ENCODE results near the gene STK36. TPM values are rescaled to one million over a fixed set of nuclear protein-coding genes. Genes with fewer than 3 reads are reported as not detected.

STK36 gene
- 10 to 100 TPM; 17.6 to 17.9 TPM for total RNA-seq

- CTCF ChIA-PET = interaction anchor here (0.7 to 5.5 kb wide), 7 partner anchors 12 to 205 kb away, joined by 3 to 47 read pairs (median 4); partner anchors contain the start of genes BCS1L, TTLL4 and ZNF142
- peaks cover 7% of the 10 kb centered on the region for H3K36me3 Mint-ChIP-seq (ENCODE audit: low read depth)
- H3K4me3 Mint-ChIP-seq = peak within 1 kb of the TSS; percentile 97
- peak; percentile 85 for DNase-seq
- peak within 1 kb of the TSS; percentile 88 for H3K27ac Mint-ChIP-seq
- peaks cover 27% of the 10 kb centered on the region for H3K4me1 Mint-ChIP-seq
- POLR2A ChIA-PET = interaction anchor here (0.9 to 4.4 kb wide), 9 partner anchors 12 to 275 kb away, joined by 3 to 76 read pairs (median 6); partner anchors contain the start of genes BCS1L, TTLL4 and ZNF142
- H3K27me3 Mint-ChIP-seq = no peaks in the 10 kb centered on the region
- no peaks in the 10 kb centered on the region for H3K9me3 Mint-ChIP-seq
These were observed at the start of gene STK36, which contains the start of gene RNF25 for GRCh38 chr2:218671654-218672566. STK36 (plus strand) TSS chr2:218672086; CDS start chr2:218672830, 744 bp downstream. RNF25 (minus strand) TSS chr2:218672002; CDS start chr2:218671970, 32 bp downstream.

DNA sequence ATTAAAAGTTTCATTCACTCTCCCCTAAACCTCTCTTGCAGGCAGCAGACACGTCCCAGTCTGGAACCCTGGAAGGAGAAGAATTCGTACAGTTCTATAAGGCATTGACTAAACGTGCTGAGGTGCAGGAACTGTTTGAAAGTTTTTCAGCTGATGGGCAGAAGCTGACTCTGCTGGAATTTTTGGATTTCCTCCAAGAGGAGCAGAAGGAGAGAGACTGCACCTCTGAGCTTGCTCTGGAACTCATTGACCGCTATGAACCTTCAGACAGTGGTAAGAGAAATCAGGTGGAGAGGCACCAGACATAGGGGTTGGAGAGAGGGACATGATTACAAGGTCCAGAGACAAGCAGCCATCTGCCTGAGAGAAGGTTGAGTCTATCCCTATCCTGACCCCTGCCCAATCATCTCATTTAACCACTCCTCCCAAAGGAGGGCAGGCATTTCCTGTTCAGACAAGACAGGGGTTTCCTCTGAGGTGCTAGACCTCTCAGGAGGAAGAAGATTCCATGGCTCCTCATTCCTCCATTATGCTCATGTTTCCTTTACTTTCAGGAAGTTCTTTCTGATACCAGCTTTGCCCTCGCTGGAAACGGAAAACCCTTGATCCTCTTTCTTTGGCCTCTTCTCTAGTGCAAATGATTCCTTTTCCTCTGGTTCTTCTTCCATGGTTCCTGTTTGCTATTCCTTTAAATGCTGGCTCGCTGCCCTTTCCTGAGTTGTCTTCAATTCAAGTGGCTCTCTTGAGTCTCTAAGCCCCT lies 49.1 kb upstream of the STK36 start:
- Mint-ChIP-seq H3K4me3 (no peak overlapping the region), H3K36me3 (ENCODE audit: low read depth) (no peaks in the 10 kb centered on the region), H3K4me1 (peaks cover 2% of the 10 kb centered on the region), H3K9me3 (no peaks in the 10 kb centered on the region), H3K27me3 (no peaks in the 10 kb centered on the region), H3K27ac (no peak overlapping the region)
- no peak for DNase-seq
- ChIA-PET POLR2A (no interaction called here), CTCF (no interaction called here)

DNA sequence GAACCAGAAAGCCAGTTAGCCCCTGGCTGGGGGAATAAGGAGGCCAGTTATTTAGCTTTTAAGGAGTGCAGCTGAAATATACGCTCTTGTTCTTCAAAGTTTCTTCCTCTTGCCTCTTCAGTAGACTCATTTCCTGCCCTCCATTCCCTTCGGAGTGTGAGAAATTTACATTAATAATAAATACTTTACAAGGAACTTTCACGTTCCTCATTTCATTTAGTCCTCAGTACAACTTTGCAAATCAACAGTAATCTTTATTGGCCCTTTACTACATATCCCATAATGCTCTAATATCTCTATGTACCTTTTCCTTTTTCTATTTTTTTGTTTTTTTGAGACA lies 48.5 kb upstream of the STK36 start:
- no peak overlapping the region for H3K27ac Mint-ChIP-seq
- CTCF ChIA-PET = interaction anchor here (1.0 kb wide), 1 partner anchor 25 kb away, joined by 3 read pairs; no protein-coding TSS in a partner anchor

DNA sequence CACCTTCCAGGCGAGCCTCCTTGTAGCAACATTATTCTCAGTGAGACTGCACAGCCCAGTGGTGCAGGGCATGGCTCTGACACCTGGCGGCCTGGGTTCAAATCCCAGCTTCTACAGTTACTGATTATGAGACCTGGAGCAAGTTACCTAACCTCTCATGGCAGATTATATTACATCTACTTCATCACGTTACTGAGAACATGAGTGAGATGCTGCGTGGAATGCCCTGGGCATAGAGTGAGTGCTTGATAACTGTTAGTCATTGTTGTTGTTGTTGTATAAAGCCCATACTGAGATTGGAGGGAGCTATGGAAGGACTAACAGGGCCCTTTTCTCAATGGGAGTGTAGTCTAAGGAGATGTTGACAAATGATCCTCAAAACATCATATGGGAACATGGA lies 45.5 kb upstream of the STK36 start:
- Mint-ChIP-seq H3K4me3 (no peak overlapping the region), H3K4me1 (peaks cover 10% of the 10 kb centered on the region), H3K36me3 (ENCODE audit: low read depth) (no peaks in the 10 kb centered on the region), H3K27me3 (no peaks in the 10 kb centered on the region), H3K27ac (no peak overlapping the region), H3K9me3 (no peaks in the 10 kb centered on the region)
- POLR2A ChIA-PET = interaction anchor here (0.7 kb wide), 1 partner anchor 22 kb away, joined by 3 read pairs; no protein-coding TSS in a partner anchor
- CTCF ChIA-PET = no interaction called here
- DNase-seq = no peak

More for the DNA sequence above, 48.5 kb upstream of the STK36 start:
- POLR2A ChIA-PET = no interaction called here
- no peaks in the 10 kb centered on the region for H3K9me3 Mint-ChIP-seq
- no peaks in the 10 kb centered on the region for H3K27me3 Mint-ChIP-seq
- H3K4me3 Mint-ChIP-seq = no peak overlapping the region
- DNase-seq = no peak
- H3K4me1 Mint-ChIP-seq = peaks cover 5% of the 10 kb centered on the region
- H3K36me3 Mint-ChIP-seq (ENCODE audit: low read depth) = no peaks in the 10 kb centered on the region

DNA sequence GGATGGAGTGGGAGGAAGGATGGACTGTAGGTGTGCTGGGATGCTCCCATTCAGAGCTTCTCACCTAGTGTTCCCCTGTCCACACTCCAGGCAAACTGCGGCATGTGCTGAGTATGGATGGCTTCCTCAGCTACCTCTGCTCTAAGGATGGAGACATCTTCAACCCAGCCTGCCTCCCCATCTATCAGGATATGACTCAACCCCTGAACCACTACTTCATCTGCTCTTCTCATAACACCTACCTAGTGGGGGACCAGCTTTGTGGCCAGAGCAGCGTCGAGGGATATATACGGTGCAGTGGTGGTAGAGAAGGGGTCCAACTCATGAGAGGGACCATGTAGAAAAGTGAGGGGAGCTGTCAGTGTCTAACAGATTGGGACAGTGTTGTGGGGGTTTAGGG lies 43.9 kb upstream of the STK36 start:
- Mint-ChIP-seq H3K9me3 (no peaks in the 10 kb centered on the region), H3K27me3 (no peaks in the 10 kb centered on the region), H3K36me3 (ENCODE audit: low read depth) (peaks cover 4% of the 10 kb centered on the region), H3K4me1 (peaks cover 10% of the 10 kb centered on the region), H3K27ac (no peak overlapping the region), H3K4me3 (no peak overlapping the region)
- no peak for DNase-seq
- ChIA-PET POLR2A (interaction anchor here (0.7 to 1.3 kb wide), 4 partner anchors 12 to 81 kb away, joined by 3 to 4 read pairs (median 3); partner anchors contain the start of genes BCS1L and ZNF142), CTCF (interaction anchor here (0.7 to 1.6 kb wide), 3 partner anchors 20 to 162 kb away, joined by 3 to 4 read pairs (median 3); no protein-coding TSS in a partner anchor)

- Mint-ChIP-seq H3K27me3 (no peaks in the 10 kb centered on the region), H3K4me1 (peaks cover 10% of the 10 kb centered on the region), H3K9me3 (no peaks in the 10 kb centered on the region), H3K36me3 (ENCODE audit: low read depth) (peaks cover 22% of the 10 kb centered on the region), H3K4me3 (no peak overlapping the region), H3K27ac (no peak overlapping the region)
- no peak for DNase-seq
- ChIA-PET CTCF (interaction anchor here (0.7 kb wide), 1 partner anchor 719 kb away, joined by 3 read pairs; no protein-coding TSS in a partner anchor), POLR2A (interaction anchor here (0.9 kb wide), 1 partner anchor 27 kb away, joined by 3 read pairs; the partner anchor contains the start of genes BCS1L and ZNF142)
These were observed 40.0 kb upstream of the STK36 start for GRCh38 chr2:218631837-218632236.

GRCh38 chr2:218635719-218636118 lies 36.2 kb upstream of the STK36 start:
- POLR2A ChIA-PET = no interaction called here
- Mint-ChIP-seq H3K27ac (no peak overlapping the region), H3K27me3 (no peaks in the 10 kb centered on the region)

GRCh38 chr2:218638372-218638771 lies 33.5 kb upstream of the STK36 start:
- Mint-ChIP-seq H3K4me3 (no peak overlapping the region), H3K9me3 (no peaks in the 10 kb centered on the region), H3K27ac (no peak overlapping the region), H3K36me3 (ENCODE audit: low read depth) (peaks cover 58% of the 10 kb centered on the region), H3K27me3 (no peaks in the 10 kb centered on the region), H3K4me1 (no peaks in the 10 kb centered on the region)
- POLR2A ChIA-PET = no interaction called here
- DNase-seq = no peak
- CTCF ChIA-PET = no interaction called here

More at GRCh38 chr2:218635719-218636118, 36.2 kb upstream of the STK36 start:
- no peaks in the 10 kb centered on the region for H3K9me3 Mint-ChIP-seq
- no peak for DNase-seq
- peaks cover 50% of the 10 kb centered on the region for H3K36me3 Mint-ChIP-seq (ENCODE audit: low read depth)
- H3K4me3 Mint-ChIP-seq = no peak overlapping the region
- CTCF ChIA-PET = no interaction called here
- no peaks in the 10 kb centered on the region for H3K4me1 Mint-ChIP-seq

DNA sequence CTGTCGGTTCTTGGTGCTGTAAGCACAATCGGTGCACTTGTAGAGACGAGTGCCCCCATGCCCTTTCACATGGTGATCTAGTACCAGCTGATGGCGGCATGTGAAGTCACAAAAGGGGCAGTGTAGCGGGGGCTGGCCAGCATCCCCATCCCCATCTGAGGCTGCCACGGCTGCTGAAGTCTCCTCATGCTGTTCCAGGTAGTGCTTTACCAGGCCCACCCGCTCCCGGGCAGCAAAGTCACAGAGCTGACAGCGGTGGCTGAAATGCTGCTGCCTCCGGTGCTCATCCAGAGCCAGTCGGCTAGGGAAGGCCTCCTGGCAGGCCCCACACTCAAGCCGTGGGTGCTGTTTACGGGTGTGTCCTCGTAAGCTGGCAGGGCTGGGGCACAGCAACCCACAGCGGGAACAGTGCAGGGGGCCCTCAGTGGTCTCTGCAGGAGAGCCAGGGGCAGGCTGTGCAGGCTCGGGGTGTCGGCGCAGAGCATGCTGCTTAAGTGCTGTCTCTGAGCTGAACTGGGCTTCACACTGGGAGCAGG lies 29.7 kb upstream of the STK36 start:
- H3K27me3 Mint-ChIP-seq = no peaks in the 10 kb centered on the region
- H3K27ac Mint-ChIP-seq = no peak overlapping the region
- peaks cover 62% of the 10 kb centered on the region for H3K36me3 Mint-ChIP-seq (ENCODE audit: low read depth)
- H3K4me3 Mint-ChIP-seq = no peak overlapping the region
- ChIA-PET CTCF (no interaction called here), POLR2A (no interaction called here)
- H3K9me3 Mint-ChIP-seq = no peaks in the 10 kb centered on the region
- no peak for DNase-seq
- H3K4me1 Mint-ChIP-seq = no peaks in the 10 kb centered on the region

- Mint-ChIP-seq H3K27ac (no peak overlapping the region), H3K4me3 (no peak overlapping the region), H3K27me3 (no peaks in the 10 kb centered on the region), H3K36me3 (ENCODE audit: low read depth) (peaks cover 63% of the 10 kb centered on the region), H3K9me3 (no peaks in the 10 kb centered on the region), H3K4me1 (no peaks in the 10 kb centered on the region)
- DNase-seq = no peak
- ChIA-PET POLR2A (no interaction called here), CTCF (no interaction called here)
These were observed 29.1 kb upstream of the STK36 start for GRCh38 chr2:218642786-218643185.

DNA sequence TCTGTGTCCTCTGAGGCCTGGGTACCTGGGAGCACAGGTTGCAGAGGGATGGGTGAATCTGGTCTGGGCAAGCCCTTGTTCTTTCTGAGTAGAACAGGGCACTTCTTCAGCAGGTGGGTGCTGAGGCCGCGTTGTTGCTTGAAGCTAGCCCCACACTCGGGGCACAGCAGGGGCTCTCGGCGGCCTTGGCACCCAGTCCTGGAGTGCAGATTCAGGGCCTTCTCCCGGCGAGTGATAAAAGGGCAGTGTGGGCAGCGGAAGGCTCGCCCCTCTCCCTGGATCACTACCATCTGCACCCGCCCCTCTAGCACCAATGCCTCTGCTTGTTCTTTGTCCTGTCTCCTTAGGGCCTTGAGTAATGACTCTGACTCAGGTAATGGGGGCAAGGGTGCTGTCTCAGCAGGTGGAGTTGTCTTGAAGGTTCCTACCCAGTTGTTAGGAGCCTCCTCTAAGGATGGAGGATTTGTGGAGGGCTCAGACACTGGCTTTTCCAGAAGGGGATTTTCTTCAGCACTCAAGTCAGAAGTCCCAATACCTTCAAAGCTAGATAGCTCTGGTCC lies 28.1 kb upstream of the STK36 start:
- CTCF ChIA-PET = no interaction called here
- no peak overlapping the region for H3K27ac Mint-ChIP-seq
- H3K27me3 Mint-ChIP-seq = no peaks in the 10 kb centered on the region
- no peak overlapping the region for H3K4me3 Mint-ChIP-seq
- POLR2A ChIA-PET = interaction anchor here (0.9 kb wide), 1 partner anchor 15 kb away, joined by 4 read pairs; no protein-coding TSS in a partner anchor
- H3K4me1 Mint-ChIP-seq = peaks cover 1% of the 10 kb centered on the region
- no peaks in the 10 kb centered on the region for H3K9me3 Mint-ChIP-seq
- peaks cover 65% of the 10 kb centered on the region for H3K36me3 Mint-ChIP-seq (ENCODE audit: low read depth)
- no peak for DNase-seq

- POLR2A ChIA-PET = no interaction called here
These were observed 27.2 kb upstream of the STK36 start for GRCh38 chr2:218644721-218645120.

More at GRCh38 chr2:218644721-218645120, 27.2 kb upstream of the STK36 start:
- CTCF ChIA-PET = no interaction called here
- H3K36me3 Mint-ChIP-seq (ENCODE audit: low read depth) = peaks cover 69% of the 10 kb centered on the region
- no peaks in the 10 kb centered on the region for H3K9me3 Mint-ChIP-seq
- H3K27ac Mint-ChIP-seq = no peak overlapping the region
- H3K4me3 Mint-ChIP-seq = no peak overlapping the region
- no peaks in the 10 kb centered on the region for H3K27me3 Mint-ChIP-seq
- peaks cover 1% of the 10 kb centered on the region for H3K4me1 Mint-ChIP-seq
- no peak for DNase-seq

Measured in activated CD4-positive, alpha-beta memory T cell treated with anti-CD3 and anti-CD28 coated beads, Interleukin-2, amount 10 ng/mL, durations not matched to agents 7 days and 5 days (primary cell).